Measurements from ENCODE around the gene HEG1. TPM values are rescaled to one million over a fixed set of nuclear protein-coding genes. Genes with fewer than 3 reads are reported as not detected.
A peak's percentile ranks its signal among the peaks of the same experiment; 100 is the strongest.

HEG1 gene
- total and polyA plus RNA-seq, 2 of the 13 experiments (the other 11 are each of a cell fraction or from before 2014, with no cell fraction given), result 10.7 to 18.2 TPM

GRCh38 chr3:125001557-125002413 is 54.0 kb downstream of the HEG1 start (continued):
- TF ChIP-seq SOX13 (IDR thresholded peaks at IDR 0.05) (no peak), SOX13 (CRISPR knock-in tag; conservative IDR thresholded peaks at IDR 0.05 in 1 of 2, IDR thresholded peaks at IDR 0.05 in 1 of 2) (peak in 1 of 2 experiments; percentile 91; a peak in 2 of 4 replicates), HMG20A (CRISPR knock-in tag; IDR thresholded peaks at IDR 0.05; ENCODE audit: borderline replicate concordance) (peak; percentile 89), ZSCAN9 (CRISPR knock-in tag; IDR thresholded peaks at IDR 0.05; ENCODE audit: borderline replicate concordance) (peak; percentile 15; the same call in 1 of the 2 replicates), ZNF780A (CRISPR knock-in tag; IDR thresholded peaks at IDR 0.05) (0 out of 2 replicates have a peak, but pooled peaks have one; percentile 49), ZNF138 (CRISPR knock-in tag; IDR thresholded peaks at IDR 0.05; ENCODE audit: low read depth) (0 out of 2 replicates have a peak, but pooled peaks have one; percentile 36), PITX1 (CRISPR knock-in tag; IDR thresholded peaks at IDR 0.05) (peak; percentile 94), ATF2 (CRISPR knock-in tag; IDR thresholded peaks at IDR 0.05) (peak; percentile 88), MNT (IDR thresholded peaks at IDR 0.05) (peak; percentile 76), NFIC (IDR thresholded peaks at IDR 0.05; ENCODE audit: low read length) (peak; percentile 74; the same call in 1 of the 2 replicates), HNF4A (CRISPR knock-in tag; IDR thresholded peaks at IDR 0.05) (peak; percentile 87), SMAD1 (CRISPR knock-in tag; IDR thresholded peaks at IDR 0.05; ENCODE audit: borderline replicate concordance, low read depth) (no peak), KDM1A (CRISPR knock-in tag; IDR thresholded peaks at IDR 0.05) (peak; percentile 32; the same call in 1 of the 2 replicates), TFAP4 (IDR thresholded peaks at IDR 0.05; ENCODE audit: borderline replicate concordance, low read depth) (peak; percentile 50; the same call in 1 of the 2 replicates), MEF2D (CRISPR knock-in tag; IDR thresholded peaks at IDR 0.05) (peak; percentile 81), MLX (CRISPR knock-in tag; IDR thresholded peaks at IDR 0.05) (peak; percentile 71), TIGD3 (CRISPR knock-in tag; IDR thresholded peaks at IDR 0.05; ENCODE audit: borderline replicate concordance) (no peak), ZNF503 (CRISPR knock-in tag; IDR thresholded peaks at IDR 0.05) (peak; percentile 95), FOXP1 (IDR thresholded peaks at IDR 0.05) (no peak), FOXP1 (CRISPR knock-in tag; IDR thresholded peaks at IDR 0.05) (peak; percentile 82), FOXA1 (IDR thresholded peaks at IDR 0.05) (no peak), FOXA1 (CRISPR knock-in tag; IDR thresholded peaks at IDR 0.05) (peak; percentile 55; the same call in 1 of the 2 replicates), ZNF251 (CRISPR knock-in tag; IDR thresholded peaks at IDR 0.05) (no peak)

All from HepG2 (cell line).